ENCODE data around the gene PRPF40B.

The PRPF40B gene

DNA sequence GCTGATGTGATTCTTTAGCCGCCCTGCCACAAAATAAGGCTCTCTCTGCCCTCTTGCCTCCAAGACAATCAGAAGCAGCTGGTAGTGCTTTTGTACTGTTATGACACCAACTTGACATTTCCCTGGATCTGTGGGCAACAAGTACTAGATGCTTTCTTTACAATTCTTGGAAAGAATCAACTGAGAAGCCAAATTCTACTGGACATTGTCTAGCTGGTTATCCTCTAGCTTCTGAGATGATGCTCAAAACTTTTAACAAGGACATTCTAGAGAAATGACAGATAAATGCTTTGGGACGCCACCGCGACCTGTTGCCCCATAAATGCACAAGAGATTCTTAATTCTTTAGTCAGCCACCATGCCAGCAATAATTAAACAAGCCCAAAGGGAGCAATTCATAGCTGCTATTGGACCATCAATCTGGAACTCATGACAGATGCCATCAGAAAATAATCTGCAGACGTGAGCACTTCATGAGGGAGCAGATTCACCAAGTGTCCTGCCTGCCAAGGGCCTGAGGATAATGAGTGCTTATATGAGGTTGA is 61.0 kb downstream of the PRPF40B start:
- no peak for DNase-seq (ENCODE audit: low read depth)

DNA sequence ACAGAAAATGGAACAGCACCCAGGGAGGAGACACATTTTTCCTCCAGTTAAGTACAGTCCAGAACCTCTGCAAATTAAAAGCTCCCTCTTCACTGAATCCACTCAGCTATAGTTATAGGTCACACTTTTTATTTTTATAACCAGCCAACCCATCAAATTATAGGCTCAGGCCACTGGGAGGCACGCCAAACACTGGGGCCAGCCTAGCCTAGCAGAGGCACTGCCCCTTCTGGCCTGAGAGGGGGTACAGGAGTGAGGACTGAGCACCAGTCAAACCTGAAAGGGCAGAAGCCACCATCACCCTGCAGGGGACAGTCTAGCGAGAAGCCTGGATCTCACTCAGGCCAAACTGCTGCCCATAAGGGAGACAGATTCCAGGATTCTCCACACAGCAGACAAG is 64.6 kb downstream of the PRPF40B start:
- DNase-seq (ENCODE audit: low read depth) = no peak

DNA sequence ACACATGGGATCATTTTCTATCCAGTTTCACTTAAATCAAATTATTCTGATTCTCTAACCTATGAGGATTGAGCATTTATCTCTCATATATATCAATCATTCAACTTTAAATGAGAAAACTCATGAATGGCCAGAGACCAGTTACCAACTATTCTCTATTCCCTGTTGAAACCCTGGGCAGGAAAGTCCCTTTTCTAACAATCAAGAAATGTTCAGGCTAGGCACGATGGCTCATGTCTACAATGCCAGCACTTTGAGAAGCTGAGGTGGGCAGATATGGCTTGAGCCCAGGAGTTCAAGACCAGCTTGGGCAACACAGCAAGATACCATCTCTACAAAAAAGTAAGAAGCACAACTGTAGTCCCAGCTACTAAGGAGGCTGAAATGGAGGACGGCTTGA is 65.9 kb downstream of the PRPF40B start:
- DNase-seq (ENCODE audit: low read depth) = no peak

DNA sequence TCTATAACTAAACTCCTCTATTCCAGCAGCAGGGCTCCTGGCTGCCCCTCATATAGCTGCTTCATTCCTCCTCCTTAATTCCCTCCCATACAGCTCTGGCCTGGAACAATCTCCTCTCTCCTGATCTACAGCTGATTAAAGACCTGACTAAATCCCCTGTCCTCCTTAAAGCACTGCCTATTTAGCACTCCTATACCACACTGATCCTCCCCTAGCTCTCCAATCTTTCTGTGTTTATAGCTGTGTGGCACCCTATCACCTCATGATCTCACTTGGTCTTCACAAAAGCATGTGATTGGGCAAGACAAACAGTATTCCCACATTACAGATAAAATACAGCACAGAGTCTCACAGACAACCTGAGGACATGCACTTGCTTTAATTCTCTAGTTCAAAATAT is 66.4 kb downstream of the PRPF40B start:
- DNase-seq (ENCODE audit: low read depth) = peak; percentile 82

DNA sequence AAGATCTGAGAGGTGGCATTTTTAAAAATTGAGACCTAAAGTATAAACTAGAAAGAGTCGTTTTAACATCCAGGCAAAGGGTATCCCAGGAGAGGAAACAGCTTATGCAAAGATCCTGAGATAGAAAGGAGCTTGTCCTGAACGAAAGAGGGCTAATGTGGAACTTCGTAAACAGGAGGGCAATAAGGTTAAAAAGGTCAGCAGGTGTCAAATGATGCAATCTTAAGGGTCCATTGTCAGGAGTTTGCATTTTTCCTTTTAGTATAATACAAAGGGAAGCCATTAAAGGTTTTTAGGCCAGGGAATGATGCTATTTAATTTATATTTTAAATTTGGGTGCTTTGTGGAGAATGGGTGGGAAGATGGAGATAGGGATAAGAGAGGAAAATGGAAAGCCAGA is 69.5 kb downstream of the PRPF40B start:
- DNase-seq (ENCODE audit: low read depth) = no peak

DNA sequence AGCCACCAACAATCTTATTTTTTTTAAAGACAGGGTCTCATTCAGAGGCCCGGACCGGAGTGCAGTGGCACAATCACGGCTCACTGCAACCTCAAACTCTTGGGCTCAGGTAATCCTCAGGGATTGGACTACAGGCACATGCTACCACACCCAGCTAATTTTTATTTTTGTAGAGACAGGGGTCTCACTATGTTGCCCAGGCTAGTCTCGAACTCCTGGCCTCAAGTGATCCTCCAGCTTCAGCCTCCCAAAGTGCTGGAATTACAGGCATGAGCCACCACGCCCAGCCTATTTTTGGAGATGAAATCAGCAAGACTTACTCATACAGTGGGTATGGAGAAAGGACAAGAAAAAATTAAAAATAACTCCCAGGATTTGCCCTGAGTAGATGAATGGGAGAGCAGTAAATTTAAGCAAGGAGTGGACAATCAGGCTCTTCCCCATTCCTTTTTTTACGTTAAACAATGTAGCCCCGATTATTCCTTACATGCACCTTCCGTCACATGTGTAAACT is 70.6 kb downstream of the PRPF40B start:
- DNase-seq (ENCODE audit: low read depth) = no peak
